GM12872 (cell line): ENCODE measurements around the gene RNF130.

Experiments used
- CTCF ChIP-seq: IDR thresholded peaks from 3 replicates; pipeline ENCODE4 v1.5.1; 2011; ENCODE audit warnings: low read depth, mild to moderate bottlenecking, low read length, moderate library complexity; ENCODE audit not compliant: insufficient read depth

Gene RNF130

GRCh38 chr5:180072256-180072548 lies 643 bp upstream of the RNF130 start:
- no peak for TF ChIP-seq CTCF

- TF ChIP-seq CTCF: no peak
These were observed 616 bp downstream of the RNF130 start for GRCh38 chr5:180070756-180071530.

- TF ChIP-seq CTCF: no peak
These were observed 1.8 kb downstream of the RNF130 start for GRCh38 chr5:180069589-180070247.

GRCh38 chr5:180068519-180069090 lies 3.0 kb downstream of the RNF130 start:
- TF ChIP-seq CTCF: no peak

- TF ChIP-seq CTCF: no peak
These were observed 3.6 kb downstream of the RNF130 start for GRCh38 chr5:180067986-180068385.

GRCh38 chr5:180060192-180060591 lies 11.4 kb downstream of the RNF130 start:
- no peak for TF ChIP-seq CTCF

- TF ChIP-seq CTCF: no peak
These were observed 12.2 kb downstream of the RNF130 start for GRCh38 chr5:180059326-180059725.
